ENCODE data around the gene ENO1. TPM values are rescaled to one million over a fixed set of nuclear protein-coding genes. Genes with fewer than 3 reads are reported as not detected.

ENO1 gene
- total RNA-seq, 2 donors from 2014 or later: 484 to 601 TPM

DNA sequence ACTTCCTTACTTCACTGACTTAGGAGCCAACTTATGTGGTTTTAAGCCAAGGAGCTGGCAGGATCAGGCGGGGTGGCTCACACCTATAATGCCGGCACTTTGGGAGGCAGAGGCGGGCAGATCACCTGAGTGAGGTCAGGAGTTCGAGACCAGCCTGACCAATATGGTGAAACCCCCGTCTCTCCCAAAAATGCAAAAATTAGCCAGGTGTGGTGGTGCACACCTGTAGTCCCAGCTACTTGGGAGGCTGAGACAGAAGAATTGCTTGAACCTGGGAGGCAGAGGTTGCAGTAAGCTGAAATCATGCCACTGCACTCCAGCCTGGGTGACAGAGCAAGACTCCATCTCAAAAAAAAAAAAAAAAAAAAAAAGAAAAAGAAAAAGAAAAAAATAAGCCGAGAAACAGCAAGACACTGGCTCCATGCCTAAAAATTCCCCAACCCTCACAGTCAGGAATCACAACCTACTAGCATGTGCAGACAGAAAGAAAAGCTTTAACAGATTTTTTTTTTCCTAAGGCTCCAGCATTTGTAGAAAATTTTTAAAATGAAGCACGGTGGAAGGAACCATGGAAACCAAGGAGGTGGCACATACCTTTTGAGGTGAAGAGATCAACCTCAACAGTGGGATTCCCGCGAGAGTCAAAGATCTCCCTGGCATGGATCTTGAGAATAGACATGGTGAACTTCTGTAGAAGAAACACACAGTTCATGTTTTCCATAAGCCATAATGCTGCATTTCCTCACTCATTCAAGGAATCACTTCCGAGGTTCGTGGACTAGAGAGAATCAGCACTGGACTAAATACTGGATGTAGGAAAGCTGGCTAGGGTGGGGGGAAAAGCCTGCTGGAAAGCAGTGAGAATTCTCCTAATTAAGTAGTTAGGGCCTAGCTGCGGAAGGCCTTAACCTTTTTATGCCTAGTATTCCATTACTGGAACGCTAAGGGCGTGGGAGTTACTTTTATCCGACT is 4.0 kb downstream of the ENO1 start:
- intact Hi-C loops (cut with DNase I, micrococcal nuclease): no loop called here
- DNase-seq (no peak), ATAC-seq (no peak)

DNA sequence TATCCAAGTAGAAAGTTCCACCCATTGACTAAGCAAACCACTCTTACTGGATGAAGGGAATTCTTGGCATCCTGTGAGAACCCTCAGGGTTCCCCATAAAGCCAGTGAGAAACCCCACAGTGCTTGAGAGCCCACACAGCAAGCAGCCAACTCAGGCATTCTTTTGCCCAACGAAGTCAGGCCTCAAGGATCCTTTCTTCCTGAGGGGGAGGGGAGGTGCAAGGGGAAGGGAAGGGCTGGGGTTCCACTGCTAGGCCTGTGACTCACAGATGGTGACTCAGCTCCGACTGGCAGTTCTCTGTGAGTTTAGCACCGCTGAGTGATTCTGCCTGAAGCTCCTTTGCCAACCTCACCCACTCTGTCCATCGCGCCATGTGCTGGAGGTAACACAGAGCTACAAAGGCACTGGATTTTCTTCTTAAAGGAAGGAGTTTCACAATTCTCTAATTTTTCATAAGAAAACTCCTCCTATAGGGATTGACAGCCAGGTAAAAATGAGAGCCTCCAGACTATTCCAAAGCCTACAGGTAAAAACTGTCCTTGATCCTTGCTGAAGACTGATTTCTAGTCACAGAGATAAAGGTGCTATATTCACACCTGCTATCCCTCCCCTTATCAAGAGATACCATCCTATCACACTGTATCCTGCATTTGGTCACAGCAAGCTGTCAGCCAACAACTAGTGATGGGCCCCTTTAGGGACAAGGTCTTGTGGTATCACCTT is 4.8 kb downstream of the ENO1 start:
- peak; percentile 64 for ATAC-seq
- peak; percentile 72 to 91 for DNase-seq
- intact Hi-C loops (cut with DNase I, micrococcal nuclease): no loop called here

DNA sequence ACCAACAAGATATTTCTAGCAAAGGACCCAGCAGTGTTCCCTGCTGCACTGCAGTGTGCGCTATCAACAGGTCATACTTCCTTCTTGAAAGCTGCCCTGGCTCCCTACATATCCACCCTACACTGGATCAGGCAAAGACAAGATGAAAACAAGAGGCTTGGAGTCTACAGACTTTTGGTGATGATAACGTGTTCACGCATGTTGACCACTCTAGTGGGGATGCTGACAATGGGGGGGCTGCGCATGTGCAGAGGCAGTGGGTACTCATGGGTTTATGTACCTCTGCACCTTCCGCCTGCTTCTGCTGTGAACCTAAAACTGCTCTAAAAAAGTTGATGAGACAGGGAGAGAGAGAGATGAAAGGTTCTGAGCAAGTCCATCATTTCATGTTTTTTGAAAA is 5.5 kb downstream of the ENO1 start:
- intact Hi-C loops (cut with DNase I, micrococcal nuclease): no loop called here
- ATAC-seq (no peak), DNase-seq (no peak)

DNA sequence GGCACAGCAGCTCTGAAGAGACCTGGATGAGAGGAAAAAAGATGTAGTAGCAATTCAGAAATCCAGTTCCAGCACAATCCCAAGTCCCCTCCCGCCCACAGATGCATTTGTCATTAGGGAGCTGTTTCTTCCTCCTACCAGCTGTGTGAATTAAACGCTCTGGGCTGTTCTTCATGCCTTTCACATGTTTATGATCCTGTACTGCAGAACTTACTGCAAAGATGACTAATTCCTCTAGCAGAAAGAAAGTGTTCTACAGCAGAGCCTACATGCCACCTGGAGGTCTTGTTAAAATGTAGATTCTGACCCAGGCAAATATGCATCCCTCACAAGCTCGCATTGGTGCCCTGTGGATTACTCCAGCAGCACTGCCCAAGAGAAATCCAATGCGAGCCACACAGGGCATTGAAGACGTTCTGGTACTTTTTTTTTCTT is 6.5 kb downstream of the ENO1 start:
- intact Hi-C loops (cut with DNase I, micrococcal nuclease): no loop called here
- peak; percentile 2 for ATAC-seq

DNA sequence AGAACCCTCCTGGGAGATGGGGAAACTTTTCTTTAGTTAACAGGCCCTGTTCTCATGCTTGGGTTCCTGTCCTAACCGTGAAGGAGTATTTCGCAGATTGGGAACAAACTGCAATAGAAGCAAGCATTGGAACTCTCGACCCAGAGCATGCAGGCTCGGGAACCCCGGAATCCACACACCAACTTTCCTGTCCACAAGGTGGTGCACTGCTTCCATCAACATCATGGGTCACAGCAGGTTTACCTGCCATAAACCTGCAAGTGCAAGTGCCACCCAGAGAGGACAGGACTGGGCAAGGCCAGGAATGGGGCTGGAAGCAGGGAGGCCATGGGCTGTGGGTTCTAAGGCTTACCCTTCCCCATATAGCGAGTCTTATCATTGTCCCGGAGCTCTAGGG is 6.9 kb downstream of the ENO1 start:
- intact Hi-C loops (cut with DNase I, micrococcal nuclease): no loop called here
- DNase-seq (peak; percentile 66 to 67), ATAC-seq (peak; percentile 69)

More for the DNA sequence above, 6.5 kb downstream of the ENO1 start:
- DNase-seq: no peak

DNA sequence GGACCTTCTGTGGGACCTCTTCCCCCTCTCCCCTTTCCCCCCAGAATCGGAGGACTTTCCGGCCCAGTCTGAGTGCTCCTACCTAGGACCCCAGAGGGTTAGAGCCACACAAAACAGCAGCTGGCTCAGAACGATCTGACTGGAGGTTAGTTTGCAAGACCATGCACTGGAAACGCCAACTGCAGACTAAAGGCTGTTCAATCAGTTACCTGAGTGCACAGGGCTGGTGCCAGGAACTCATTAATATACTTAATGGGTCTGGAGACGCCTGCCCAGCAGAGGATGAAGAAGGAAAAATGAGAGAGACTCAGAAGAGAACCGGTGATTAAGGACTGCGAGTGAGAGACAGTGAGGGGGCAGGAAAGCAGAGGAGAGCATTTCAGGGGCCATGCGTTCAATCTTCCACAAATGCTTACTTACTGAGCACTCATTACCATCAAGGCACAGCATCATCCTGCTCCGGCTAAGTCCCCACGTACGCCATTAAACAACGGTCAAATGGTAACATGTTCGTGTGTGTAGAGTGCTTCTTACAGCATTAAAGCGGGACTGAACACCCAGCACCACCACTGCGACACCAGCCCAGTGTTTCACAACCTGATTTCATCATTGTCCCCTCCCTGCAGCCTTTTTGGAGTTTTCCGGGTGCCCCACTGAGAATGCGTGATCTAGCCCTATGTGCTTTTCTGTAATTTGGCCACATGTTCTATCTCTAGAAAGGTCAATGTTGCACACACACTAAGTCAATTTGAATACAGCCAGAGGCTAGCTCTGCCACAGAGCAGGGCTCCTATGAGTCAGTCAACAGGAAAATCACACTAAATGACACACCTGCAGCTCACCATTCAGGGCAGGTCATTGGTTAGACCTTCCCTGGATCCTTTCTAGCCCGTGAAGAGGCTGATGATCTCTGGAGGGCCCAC is 7.6 kb downstream of the ENO1 start:
- peak; percentile 17 for ATAC-seq

DNA sequence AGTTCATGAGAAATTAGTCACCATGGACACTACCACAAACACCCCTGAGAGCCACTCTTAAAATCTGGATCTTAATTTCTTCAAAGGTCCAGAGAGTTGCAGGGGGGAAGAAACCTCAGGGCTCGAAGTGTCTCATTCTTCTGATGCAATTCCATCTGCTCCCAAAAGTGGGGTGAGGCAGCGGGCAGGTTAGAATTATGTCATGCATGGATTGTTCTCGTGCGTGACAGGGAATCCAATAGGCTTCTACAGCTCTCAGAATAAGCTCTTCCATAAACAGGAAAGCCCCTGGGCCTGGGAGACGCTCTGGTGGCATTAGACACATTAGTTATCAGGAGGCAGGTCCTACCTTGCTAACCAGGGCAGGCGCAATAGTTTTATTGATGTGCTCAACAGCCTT is 8.4 kb downstream of the ENO1 start:
- intact Hi-C loops (cut with DNase I, micrococcal nuclease): no loop called here
- DNase-seq (no peak), ATAC-seq (peak; percentile 22)

More for the DNA sequence above, 7.6 kb downstream of the ENO1 start:
- intact Hi-C loops (cut with DNase I, micrococcal nuclease): no loop called here
- no peak for DNase-seq

DNA sequence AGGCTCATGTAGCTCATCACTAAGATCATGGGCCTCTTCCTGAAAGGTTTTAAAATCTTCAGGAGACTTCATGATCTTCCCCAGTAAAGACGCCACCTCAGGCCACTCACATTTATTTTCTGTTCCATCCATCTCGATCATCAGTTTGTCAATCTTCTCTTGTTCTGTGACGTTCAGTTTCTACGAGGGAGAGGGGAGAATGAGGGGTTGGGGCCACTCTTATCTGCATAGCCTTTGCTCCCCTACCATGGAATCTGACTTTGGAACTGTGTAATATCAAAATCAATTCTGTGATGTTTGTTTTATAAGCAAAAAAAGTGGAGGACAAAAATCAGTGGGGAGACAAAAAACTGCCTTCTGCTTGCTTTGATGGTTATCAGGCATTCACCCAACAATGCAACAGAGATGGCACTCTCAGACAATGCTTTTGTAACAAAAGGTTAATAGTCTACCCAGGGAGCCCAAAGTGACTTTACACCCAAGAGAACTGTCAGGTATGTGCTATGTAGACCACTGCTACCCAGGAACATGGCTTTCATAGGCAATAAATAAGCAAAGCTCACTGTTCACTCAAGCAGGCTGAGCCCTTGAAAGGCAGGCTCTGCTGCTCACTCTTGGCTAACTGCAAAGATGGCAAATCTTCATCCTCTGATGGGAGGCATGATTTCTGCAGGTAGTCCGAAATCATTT is 10.5 kb downstream of the ENO1 start:
- intact Hi-C loops (cut with DNase I, micrococcal nuclease): no loop called here
- ATAC-seq: no peak
- no peak for DNase-seq

DNA sequence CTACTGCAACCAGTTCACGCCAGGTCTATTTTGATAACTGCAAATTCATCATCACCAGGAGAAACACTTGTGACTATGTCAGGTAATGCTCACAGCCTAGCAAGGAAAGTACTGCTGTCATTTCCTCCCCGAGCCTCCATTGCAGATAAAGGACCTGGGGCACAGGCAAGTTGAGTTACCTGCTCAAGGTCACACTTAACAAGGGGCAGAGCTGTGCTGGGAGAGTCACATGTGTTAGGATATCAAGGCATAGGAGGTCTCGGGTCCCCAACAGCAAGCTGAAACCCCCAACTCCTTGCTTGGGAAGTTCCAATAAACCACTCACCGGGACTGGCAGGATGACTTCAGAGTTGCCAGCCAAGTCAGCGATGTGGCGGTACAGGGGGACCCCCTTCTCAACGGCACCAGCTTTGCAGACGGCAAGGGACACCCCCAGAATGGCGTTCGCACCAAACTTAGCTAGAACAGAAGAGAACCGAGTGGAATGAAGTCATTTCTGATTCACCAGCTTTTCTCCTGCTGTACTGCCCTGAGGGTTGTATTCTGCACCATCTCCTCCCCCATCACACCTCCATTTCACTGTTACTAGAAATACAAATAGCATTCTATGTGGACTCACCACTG is 11.6 kb downstream of the ENO1 start:
- no peak for ATAC-seq
- intact Hi-C loops (cut with DNase I, micrococcal nuclease): no loop called here
- DNase-seq: no peak

DNA sequence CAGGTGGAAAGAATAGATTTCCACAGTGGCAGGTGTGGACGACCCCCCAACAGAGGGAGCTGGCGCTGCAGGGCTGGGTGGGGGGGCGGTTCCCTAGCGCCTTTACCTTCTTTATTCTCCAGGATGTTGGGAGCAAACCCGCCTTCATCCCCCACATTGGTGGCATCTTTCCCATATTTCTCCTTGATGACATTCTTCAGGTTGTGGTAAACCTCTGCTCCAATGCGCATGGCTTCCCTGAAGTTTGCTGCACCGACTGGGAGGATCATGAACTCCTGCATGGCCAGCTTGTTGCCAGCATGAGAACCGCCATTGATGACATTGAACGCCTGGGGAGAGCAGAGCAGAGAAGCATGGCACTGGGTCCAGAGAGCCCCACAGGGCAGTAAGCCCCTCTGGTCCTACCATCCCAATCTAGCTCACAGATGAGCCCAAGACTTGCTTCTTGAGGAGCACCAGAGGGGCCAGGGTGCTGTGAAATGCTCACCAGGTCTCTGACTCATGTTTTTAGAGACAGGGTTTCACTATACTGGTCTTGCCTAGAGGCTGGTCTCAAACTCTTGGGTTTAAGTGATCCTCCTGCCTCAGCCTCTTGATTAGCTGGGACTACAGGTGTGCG is 12.2 kb downstream of the ENO1 start:
- no peak for ATAC-seq
- intact Hi-C loops (cut with DNase I, micrococcal nuclease): no loop called here
- DNase-seq: no peak

DNA sequence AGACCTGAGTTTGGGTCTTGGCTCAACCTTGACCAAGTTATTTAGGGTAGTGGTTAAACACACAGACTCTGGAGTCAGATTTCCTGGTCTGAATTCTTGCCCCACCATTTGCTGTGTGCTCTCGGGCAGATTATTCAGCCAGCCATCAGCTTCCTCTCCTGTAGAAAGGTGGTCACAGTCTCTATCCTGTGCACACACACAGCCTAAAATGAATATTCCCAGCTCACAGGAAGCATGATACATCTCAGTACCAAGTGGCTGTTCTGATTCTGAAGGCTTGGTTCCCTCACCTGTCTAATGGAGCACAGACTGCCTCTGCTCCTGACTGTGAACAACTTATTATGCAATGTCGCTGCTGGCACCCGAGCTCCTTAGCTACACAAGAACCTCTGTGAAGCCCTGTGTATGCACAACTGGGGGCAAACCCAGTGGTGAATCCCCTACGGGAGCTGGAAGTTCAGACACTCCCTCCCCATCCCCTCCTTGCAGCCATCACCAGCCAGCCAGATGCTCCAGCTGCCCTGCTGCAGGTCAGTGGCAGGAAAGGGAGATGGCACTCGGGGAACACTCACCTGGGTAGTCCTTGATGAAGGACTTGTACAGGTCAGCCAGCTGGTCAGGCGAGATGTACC is 13.7 kb downstream of the ENO1 start:
- DNase-seq: no peak
- intact Hi-C loops (cut with DNase I, micrococcal nuclease): no loop called here
- ATAC-seq: no peak

DNA sequence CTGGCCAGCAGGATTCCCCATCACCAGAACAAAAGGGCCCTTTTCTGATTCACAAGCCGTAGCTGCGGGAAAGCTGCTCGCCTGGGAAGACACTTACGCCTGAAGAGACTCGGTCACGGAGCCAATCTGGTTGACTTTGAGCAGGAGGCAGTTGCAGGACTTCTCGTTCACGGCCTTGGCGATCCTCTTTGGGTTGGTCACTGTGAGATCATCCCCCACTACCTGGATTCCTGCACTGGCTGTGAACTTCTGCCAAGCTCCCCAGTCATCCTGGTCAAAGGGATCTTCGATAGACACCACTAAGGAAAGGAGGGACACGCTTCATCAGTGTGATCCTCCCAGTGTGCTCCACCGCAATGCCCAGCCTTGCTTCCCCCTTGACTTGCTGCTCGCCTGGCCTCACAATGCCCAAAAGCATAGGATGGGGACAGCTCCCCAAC is 14.7 kb downstream of the ENO1 start:
- intact Hi-C loops (cut with DNase I, micrococcal nuclease): no loop called here
- ATAC-seq (no peak), DNase-seq (no peak)

DNA sequence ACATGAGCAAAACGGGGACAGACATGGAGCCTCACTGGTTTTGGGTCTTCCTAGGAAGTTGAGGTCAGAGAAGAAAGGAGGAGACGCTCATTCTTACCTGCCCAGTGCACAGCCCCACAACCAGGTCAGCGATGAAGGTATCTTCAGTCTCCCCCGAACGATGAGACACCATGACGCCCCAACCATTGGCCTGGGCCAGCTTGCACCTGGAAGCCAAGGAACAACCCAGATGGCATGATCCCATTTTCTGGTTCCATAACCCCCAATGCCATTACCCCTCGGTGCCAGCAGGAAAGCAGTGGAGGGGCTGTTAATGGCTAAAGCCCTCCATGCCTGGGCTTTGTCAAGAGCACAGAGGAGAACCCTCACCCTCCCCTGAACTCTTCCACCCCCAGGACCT is 15.3 kb downstream of the ENO1 start:
- intact Hi-C loops (cut with DNase I, micrococcal nuclease): no loop called here
- DNase-seq: no peak
- no peak for ATAC-seq

DNA sequence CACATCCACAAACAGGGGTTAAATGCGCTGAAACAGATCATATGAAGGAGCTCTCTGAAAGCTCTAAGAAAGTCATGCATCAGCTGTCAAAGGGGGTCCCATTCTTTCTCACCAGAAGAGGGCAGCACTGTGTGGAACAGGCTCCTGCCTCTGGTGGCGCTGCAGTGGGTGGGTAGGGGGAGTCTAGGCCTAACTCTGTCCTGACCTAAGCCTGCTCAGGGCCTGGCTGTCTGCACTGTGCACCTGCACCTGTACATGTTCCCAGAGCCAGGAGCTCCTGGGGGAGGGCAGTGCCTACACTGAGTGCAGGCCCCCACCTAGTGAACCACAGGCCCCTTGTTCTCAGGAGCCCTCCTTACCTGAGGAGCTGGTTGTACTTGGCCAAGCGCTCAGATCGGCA is 16.0 kb downstream of the ENO1 start:
- intact Hi-C loops (cut with DNase I, micrococcal nuclease): no loop called here
- no peak for DNase-seq

DNA sequence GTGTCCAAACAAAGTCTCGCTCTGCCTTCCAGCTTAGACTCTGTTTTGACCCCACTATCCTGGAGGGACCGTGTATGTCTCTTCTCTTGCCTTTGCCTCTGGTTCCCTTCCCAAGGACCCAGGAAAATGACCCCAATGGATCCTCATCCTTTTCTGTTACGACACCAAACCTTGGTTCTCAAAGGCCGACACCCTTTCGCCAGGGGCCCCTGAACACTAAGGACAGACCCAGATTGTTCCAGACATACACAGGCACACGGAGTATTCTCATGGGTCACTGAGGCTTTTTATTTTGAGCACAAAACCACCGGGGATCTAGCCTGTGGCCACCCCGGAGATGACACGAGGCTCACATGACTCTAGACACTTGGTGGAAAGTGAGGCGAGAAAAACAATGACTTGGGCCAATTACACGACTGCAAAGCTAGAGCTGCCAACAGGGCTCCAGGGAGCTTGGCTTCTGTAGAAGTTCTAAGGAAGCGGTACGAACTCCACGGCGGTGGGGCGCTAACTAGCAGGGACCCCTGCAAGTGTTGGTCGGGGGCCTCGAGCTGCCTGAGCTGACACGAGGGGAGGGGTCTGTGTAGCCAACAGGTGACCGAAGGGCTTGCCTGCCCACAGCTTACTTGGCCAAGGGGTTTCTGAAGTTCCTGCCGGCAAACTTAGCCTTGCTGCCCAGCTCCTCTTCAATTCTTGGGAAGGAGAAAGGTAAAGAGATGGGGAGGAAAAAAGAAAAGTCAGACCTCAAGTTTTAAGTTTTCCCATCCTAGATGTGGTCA is 17.6 kb downstream of the ENO1 start:
- intact Hi-C loops (cut with DNase I, micrococcal nuclease): no loop called here
- DNase-seq (no peak), ATAC-seq (no peak)

More for the DNA sequence above, 16.0 kb downstream of the ENO1 start:
- no peak for ATAC-seq

All from left colon (tissue), 2 donors.